Endodermal cell (in vitro differentiated cells): Measurements from ENCODE around the gene PPP1R16B. TPM values are rescaled to one million over a fixed set of nuclear protein-coding genes. Genes with fewer than 3 reads are reported as not detected.

ENCODE experiments used
- DNase-seq: peaks from one replicate; pipeline ENCODE4 v3.0.0-alpha.2; 2017
- H3K27ac ChIP-seq: 2 replicates; pipeline ENCODE4 v1.5.1; 2013; ENCODE audit warnings: mild to moderate bottlenecking, low read depth, low read length, moderate library complexity
- H3K27me3 ChIP-seq: 2 replicates; pipeline ENCODE4 v1.6.1; 2013; ENCODE audit warnings: mild to moderate bottlenecking, low read length, moderate library complexity; ENCODE audit not compliant: insufficient read depth, control insufficient read depth, poor library complexity, severe bottlenecking
- H3K36me3 ChIP-seq: 2 replicates; pipeline ENCODE4 v1.7.0; 2013; ENCODE audit warnings: mild to moderate bottlenecking, low read length, moderate library complexity; ENCODE audit not compliant: control insufficient read depth, insufficient read depth
- H3K4me1 ChIP-seq: one replicate; pipeline ENCODE4 v1.7.0; 2013; ENCODE audit warnings: low read length; ENCODE audit not compliant: control insufficient read depth, insufficient read depth
- H3K4me3 ChIP-seq: 2 replicates; pipeline ENCODE4 v1.5.1; 2013; ENCODE audit warnings: mild to moderate bottlenecking, low read length, moderate library complexity
- H3K9ac ChIP-seq: 2 replicates; pipeline ENCODE4 v1.6.1; 2013; ENCODE audit warnings: mild to moderate bottlenecking, low read length, moderate library complexity; ENCODE audit not compliant: poor library complexity, severe bottlenecking; ENCODE audit errors: extremely low read depth
- H3K9me3 ChIP-seq: 2 replicates; pipeline ENCODE4 v1.6.1; 2013; ENCODE audit warnings: mild to moderate bottlenecking, low read length, moderate library complexity; ENCODE audit not compliant: control insufficient read depth
- H3K27ac Mint-ChIP-seq: 2 replicates; pipeline ENCODE4 v1.8.0; 2020; ENCODE audit warnings: mixed read lengths
- H3K27me3 Mint-ChIP-seq: 2 replicates; pipeline ENCODE4 v1.8.0; 2021; ENCODE audit warnings: mild to moderate bottlenecking, mixed read lengths; ENCODE audit not compliant: insufficient read depth
- H3K36me3 Mint-ChIP-seq: 2 replicates; pipeline ENCODE4 v1.8.0; 2020; ENCODE audit warnings: low read depth, mixed read lengths
- H3K4me1 Mint-ChIP-seq: 2 replicates; pipeline ENCODE4 v1.8.0; 2020; ENCODE audit warnings: mixed read lengths
- H3K4me3 Mint-ChIP-seq: 2 replicates; pipeline ENCODE4 v1.8.0; 2020; ENCODE audit warnings: mild to moderate bottlenecking, moderate library complexity, mixed read lengths
- H3K9me3 Mint-ChIP-seq: 2 replicates; pipeline ENCODE4 v1.8.0; 2020; ENCODE audit warnings: mild to moderate bottlenecking, mixed read lengths
- CTCF ChIP-seq: fragments of 200-600 bp; sonication (generic); conservative IDR thresholded peaks from 2 replicates; pipeline ENCODE4 v1.5.0; 2021; ENCODE audit warnings: antibody characterized with exemption, mild to moderate bottlenecking
- WGBS, 2 experiments: methylation state at CpG; one replicate each; pipeline versions ENCODE4 v1.1.5 to v1.1.7; 2013; ENCODE audit warnings: missing lambda C conversion rate in 2 of 2, mixed read lengths in 1 of 2; ENCODE audit not compliant: insufficient coverage in 1 of 2, insufficient read length in 1 of 2; 5-methylcytosine and 5-hydroxymethylcytosine counted together
- total RNA-seq, 2 donors: library from RNA; stranded (reverse); fragmentation: NEBNext Ultra II Directional in 1 of 2; extraction: Animal tissue kit (Norgen Biotek cat#: 25700) in 1 of 2; gene quantifications; 2 replicates in 1 of 2; 3 replicates in 1 of 2; pipeline ENCODE4 v1.2.1, GENCODE V29; 2021

Gene PPP1R16B
- total RNA-seq, 2 donors from 2014 or later: 6.7 to 15.3 TPM

DNA sequence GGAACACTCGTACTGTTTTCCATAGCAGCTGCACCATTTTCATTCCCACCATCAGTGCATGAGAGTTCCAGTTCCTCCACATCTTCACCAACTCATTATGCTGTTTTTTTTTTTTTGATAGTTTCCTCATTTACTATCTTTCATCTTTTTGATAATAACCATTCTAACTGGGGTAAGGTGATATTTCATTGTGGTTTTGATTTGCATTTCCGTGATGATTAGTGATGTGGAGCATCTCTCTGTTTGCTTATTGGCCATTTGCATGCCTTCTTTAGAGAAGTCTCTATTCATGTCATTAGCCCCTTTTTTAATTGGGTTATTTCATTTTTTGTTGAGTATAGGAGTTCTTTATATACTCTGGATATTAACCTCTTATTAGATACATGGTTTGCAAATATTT, 31.3 kb upstream of the PPP1R16B start:
- peaks cover 21% of the 10 kb centered on the region for H3K9me3 Mint-ChIP-seq
- no peaks in the 10 kb centered on the region for H3K27me3 ChIP-seq
- H3K4me1 ChIP-seq: no peaks in the 10 kb centered on the region
- H3K36me3 ChIP-seq: peaks cover 57% of the 10 kb centered on the region
- H3K4me1 Mint-ChIP-seq: no peaks in the 10 kb centered on the region
- 95% methylated on average over 2 of the region's 2 CpGs; no CpG with 5 or more reads in 1 of the 2 experiments for WGBS, 2 experiments
- TF ChIP-seq CTCF: no peak
- no peak overlapping the region for H3K4me3 ChIP-seq
- H3K27me3 Mint-ChIP-seq: no peaks in the 10 kb centered on the region
- H3K9me3 ChIP-seq: peaks cover 21% of the 10 kb centered on the region
- DNase-seq: no peak
- no peak overlapping the region for H3K9ac ChIP-seq
- H3K27ac Mint-ChIP-seq: no peak overlapping the region
- no peak overlapping the region for H3K4me3 Mint-ChIP-seq
- H3K36me3 Mint-ChIP-seq: peaks cover 65% of the 10 kb centered on the region
- H3K27ac ChIP-seq: no peak overlapping the region

DNA sequence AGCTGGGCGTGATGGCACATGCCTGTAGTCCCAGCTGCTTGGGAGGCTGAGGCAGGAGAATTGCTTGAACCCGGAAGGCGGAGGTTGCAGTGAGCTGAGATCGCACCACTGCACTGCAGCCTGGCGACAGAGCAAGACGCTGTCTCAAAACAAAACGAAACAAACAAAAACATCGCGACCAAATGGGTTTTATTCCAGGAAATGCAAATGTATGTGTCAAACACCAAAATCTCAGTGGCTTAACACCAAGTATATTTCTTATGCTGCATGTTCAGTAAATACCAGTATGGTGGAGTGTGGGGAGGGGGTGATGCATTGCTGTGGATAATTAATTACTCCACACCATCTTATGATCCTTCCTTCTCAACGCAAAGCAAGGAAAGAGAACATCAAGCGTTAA, 29.1 kb upstream of the PPP1R16B start:
- peaks cover 10% of the 10 kb centered on the region for H3K4me1 Mint-ChIP-seq
- WGBS, 2 experiments: 91 to 95% methylated on average over 9 to 11 of the region's 11 CpGs
- no peaks in the 10 kb centered on the region for H3K27me3 ChIP-seq
- DNase-seq: no peak
- no peak overlapping the region for H3K4me3 Mint-ChIP-seq
- no peak overlapping the region for H3K9ac ChIP-seq
- no peak overlapping the region for H3K27ac ChIP-seq
- H3K27me3 Mint-ChIP-seq: no peaks in the 10 kb centered on the region
- peaks cover 21% of the 10 kb centered on the region for H3K9me3 Mint-ChIP-seq
- peaks cover 53% of the 10 kb centered on the region for H3K36me3 Mint-ChIP-seq
- no peak overlapping the region for H3K4me3 ChIP-seq
- H3K27ac Mint-ChIP-seq: no peak overlapping the region
- H3K9me3 ChIP-seq: peaks cover 21% of the 10 kb centered on the region
- H3K4me1 ChIP-seq: no peaks in the 10 kb centered on the region
- no peak for TF ChIP-seq CTCF
- H3K36me3 ChIP-seq: peaks cover 41% of the 10 kb centered on the region

DNA sequence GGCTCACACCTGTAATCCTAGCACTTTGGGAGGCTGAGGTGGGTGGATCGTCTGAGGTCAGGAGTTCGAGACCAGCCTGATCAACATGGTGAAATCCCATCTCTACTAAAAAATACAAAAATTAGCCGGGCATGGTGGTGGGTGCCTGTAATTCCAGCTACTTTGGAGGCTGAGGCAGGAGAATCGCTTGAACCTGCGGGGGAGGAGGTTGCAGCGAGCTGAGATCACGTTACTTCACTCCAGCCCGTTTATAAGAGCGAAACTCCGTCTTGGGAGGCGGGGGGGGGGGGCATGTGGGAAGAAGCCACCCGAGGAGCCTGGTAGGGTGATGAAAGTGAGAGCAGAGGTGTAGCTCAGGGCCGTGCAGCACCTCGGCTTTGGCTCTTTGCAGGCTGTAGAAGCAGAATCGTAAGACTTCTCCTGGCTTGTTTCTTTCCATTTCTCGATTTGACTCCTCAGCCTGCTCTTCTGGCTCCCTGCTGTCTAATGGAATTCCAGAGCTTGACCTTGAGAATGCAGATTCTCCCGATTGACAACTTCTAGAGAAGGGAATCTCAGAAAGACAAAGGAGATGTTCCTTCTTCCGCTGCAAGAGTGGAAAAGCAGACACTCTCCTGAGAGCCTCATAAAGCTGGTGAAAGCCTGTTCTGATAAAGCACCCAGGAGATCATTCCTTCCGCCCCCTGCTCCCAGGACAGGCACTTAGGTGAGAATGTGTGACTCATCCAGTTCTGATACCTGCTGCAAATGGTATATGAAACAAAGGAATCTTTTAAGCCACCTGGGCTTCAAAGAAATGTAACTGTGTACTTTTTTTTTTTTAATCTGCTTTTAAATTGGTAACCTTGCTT, 26.0 kb upstream of the PPP1R16B start:
- Mint-ChIP-seq H3K27ac (peak overlapping the region; percentile 95), H3K4me3 (peak overlapping the region; percentile 41), H3K4me1 (peaks cover 10% of the 10 kb centered on the region), H3K9me3 (peaks cover 3% of the 10 kb centered on the region), H3K27me3 (no peaks in the 10 kb centered on the region), H3K36me3 (peaks cover 23% of the 10 kb centered on the region)
- H3K27ac ChIP-seq: peak overlapping the region; percentile 45
- H3K36me3 ChIP-seq: peaks cover 12% of the 10 kb centered on the region
- H3K9ac ChIP-seq: peak overlapping the region; percentile 67
- peak overlapping the region; percentile 71 for H3K4me3 ChIP-seq
- TF ChIP-seq CTCF: no peak
- DNase-seq: peak; percentile 90
- peaks cover 7% of the 10 kb centered on the region for H3K9me3 ChIP-seq
- no peaks in the 10 kb centered on the region for H3K4me1 ChIP-seq
- WGBS, 2 experiments: 21 to 26% methylated on average over 13 to 19 of the region's 19 CpGs
- H3K27me3 ChIP-seq: no peaks in the 10 kb centered on the region
